ENCODE measurements around the gene PHEX.

Gene PHEX

GRCh38 chrX:22037911-22038537, 5.9 kb downstream of the PHEX start:
- TF ChIP-seq, protein P1, sequence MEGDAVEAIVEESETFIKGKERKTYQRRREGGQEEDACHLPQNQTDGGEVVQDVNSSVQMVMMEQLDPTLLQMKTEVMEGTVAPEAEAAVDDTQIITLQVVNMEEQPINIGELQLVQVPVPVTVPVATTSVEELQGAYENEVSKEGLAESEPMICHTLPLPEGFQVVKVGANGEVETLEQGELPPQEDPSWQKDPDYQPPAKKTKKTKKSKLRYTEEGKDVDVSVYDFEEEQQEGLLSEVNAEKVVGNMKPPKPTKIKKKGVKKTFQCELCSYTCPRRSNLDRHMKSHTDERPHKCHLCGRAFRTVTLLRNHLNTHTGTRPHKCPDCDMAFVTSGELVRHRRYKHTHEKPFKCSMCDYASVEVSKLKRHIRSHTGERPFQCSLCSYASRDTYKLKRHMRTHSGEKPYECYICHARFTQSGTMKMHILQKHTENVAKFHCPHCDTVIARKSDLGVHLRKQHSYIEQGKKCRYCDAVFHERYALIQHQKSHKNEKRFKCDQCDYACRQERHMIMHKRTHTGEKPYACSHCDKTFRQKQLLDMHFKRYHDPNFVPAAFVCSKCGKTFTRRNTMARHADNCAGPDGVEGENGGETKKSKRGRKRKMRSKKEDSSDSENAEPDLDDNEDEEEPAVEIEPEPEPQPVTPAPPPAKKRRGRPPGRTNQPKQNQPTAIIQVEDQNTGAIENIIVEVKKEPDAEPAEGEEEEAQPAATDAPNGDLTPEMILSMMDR (IDR thresholded peaks at IDR 0.05; ENCODE audit: extremely low read depth, missing control alignments): no peak
- no peak for DNase-seq (ENCODE audit: low spot score)

GRCh38 chrX:22039541-22039940, 7.4 kb downstream of the PHEX start:
- no peak for DNase-seq (ENCODE audit: low spot score)
- TF ChIP-seq, protein P1 (IDR thresholded peaks at IDR 0.05; ENCODE audit: extremely low read depth, missing control alignments): no peak

DNA sequence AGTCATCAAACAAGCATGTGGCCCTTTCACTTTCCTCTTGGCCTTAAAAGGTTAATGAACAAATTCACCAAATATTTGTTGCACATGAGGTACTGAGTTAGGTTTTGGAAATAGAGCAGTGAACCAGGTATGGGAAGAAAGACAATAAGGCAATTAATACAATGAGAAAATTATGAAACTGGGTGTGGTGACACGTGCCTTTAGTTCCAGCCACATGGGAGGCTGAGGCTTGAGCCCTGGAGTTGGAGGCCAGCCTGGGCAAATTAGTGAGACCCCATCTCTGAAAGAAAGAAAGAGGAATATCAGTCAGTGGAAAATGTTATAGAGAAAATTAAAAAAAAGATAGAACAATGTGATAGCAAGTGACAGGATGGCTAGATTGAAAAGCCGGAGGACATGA, 8.1 kb downstream of the PHEX start:
- TF ChIP-seq, protein P1 (IDR thresholded peaks at IDR 0.05; ENCODE audit: extremely low read depth, missing control alignments): no peak
- no peak for DNase-seq (ENCODE audit: low spot score)

DNA sequence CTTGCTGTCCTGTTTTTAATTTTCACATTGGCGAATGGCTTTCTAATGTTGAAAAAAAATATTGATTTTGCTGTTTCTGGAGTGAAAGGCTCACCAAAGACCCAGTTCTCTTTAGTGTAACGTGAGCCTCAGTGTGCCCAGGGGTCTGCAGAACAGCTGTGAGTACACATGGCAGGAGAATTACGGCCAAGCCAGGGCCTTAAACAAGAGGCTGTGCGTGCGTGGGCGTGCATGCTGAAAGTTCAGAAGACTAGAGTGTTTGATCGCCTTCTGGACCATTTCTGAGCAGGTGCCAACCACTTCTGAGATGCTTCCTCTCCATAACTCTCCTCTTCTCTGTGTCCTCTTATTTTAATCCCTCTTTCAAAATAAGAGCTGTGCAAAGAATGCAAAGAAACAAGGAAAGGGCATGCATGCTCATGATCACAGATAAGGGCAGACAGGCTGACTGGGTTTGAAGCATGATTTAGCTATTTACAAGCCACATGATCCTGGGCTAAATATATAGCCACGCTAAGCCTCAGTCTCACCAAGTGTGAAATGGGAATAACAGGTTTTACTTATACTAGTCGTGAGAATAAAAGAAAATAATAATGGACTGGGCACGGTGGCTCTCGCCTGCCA, 9.9 kb downstream of the PHEX start:
- TF ChIP-seq, protein P1 (IDR thresholded peaks at IDR 0.05; ENCODE audit: extremely low read depth, missing control alignments): no peak
- DNase-seq (ENCODE audit: low spot score): no peak

- no peak for DNase-seq (ENCODE audit: low spot score)
- TF ChIP-seq, protein P1 (IDR thresholded peaks at IDR 0.05; ENCODE audit: extremely low read depth, missing control alignments): no peak
Measured at GRCh38 chrX:22043872-22044271, 11.7 kb downstream of the PHEX start.

- no peak for DNase-seq (ENCODE audit: low spot score)
- TF ChIP-seq, protein P1 (IDR thresholded peaks at IDR 0.05; ENCODE audit: extremely low read depth, missing control alignments): no peak
Measured at GRCh38 chrX:22047468-22047867, 15.3 kb downstream of the PHEX start.

GRCh38 chrX:22053481-22053880, 21.4 kb downstream of the PHEX start:
- DNase-seq (ENCODE audit: low spot score): no peak
- TF ChIP-seq, protein P1 (IDR thresholded peaks at IDR 0.05; ENCODE audit: extremely low read depth, missing control alignments): no peak

All from GM20000 (cell line).